IPS DF 6.9 (cell line): Measurements from ENCODE around the gene SORCS2.

Source experiments
- DNase-seq: peaks from one replicate; pipeline ENCODE4 v3.0.0-alpha.2; 2013; ENCODE audit warnings: low read depth, low spot score
- H3K27ac ChIP-seq: one replicate; pipeline ENCODE4 v1.5.1; 2013; ENCODE audit warnings: low read length, control low read depth
- H3K27me3 ChIP-seq: 2 replicates; pipeline ENCODE4 v1.6.1; 2013; ENCODE audit warnings: mild to moderate bottlenecking, low read length; ENCODE audit not compliant: control insufficient read depth, insufficient read depth
- H3K36me3 ChIP-seq: 2 replicates; pipeline ENCODE4 v1.6.1; 2013; ENCODE audit warnings: low read length; ENCODE audit not compliant: control insufficient read depth, insufficient read depth
- H3K4me1 ChIP-seq: 2 replicates; pipeline ENCODE4 v1.6.1; 2013; ENCODE audit warnings: low read length; ENCODE audit not compliant: control insufficient read depth, insufficient read depth
- H3K4me3 ChIP-seq: 2 replicates; pipeline ENCODE4 v1.5.1; 2013; ENCODE audit warnings: mild to moderate bottlenecking, low read length
- H3K9me3 ChIP-seq: 2 replicates; pipeline ENCODE4 v1.6.1; 2013; ENCODE audit warnings: low read length, inconsistent platforms; ENCODE audit not compliant: control insufficient read depth, insufficient read depth
- WGBS: extraction: QIAGEN DNeasy Blood & Tissue Kit; methylation state at CpG from one replicate; pipeline ENCODE4 v1.1.7; 2013; ENCODE audit warnings: mixed read lengths, missing lambda C conversion rate; ENCODE audit not compliant: insufficient read length, insufficient coverage; 5-methylcytosine and 5-hydroxymethylcytosine counted together

The SORCS2 gene

DNA sequence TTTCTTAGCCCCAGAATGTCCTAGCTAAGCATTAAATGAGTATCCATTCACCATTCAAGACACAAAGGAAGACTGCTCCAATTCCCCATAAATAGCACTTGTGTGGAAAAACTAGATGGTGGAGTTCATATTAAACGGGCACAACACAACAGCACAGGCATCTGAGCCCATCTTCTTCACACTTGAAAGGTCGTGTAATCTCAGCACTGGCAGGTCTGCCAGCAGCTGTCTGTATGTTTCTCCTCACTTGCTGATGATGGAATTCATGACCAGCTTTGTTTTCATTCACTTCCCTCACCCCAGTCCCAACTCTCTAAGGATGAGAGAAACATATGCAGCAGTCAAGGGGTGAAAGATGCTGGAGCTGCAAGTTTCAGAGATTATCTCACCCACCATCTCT is 598.7 kb downstream of the SORCS2 start:
- H3K36me3 ChIP-seq: no peaks in the 10 kb centered on the region
- no peak for DNase-seq
- H3K27ac ChIP-seq: no peak overlapping the region
- no peaks in the 10 kb centered on the region for H3K9me3 ChIP-seq
- no peaks in the 10 kb centered on the region for H3K27me3 ChIP-seq
- no CpG with 5 or more reads among the region's 2 CpGs for WGBS
- H3K4me1 ChIP-seq: no peaks in the 10 kb centered on the region
- no peak overlapping the region for H3K4me3 ChIP-seq
